Inflammatory macrophage treated with lipopolysaccharide for 4 hours (primary cell): ENCODE data around the gene AK5.
"Not testable (repeated sequence)": the region's sequence is repeated elsewhere in the genome, so short reads cannot be mapped to it uniquely, and the experiment has no call there.

Source experiments
- DNase-seq: peaks from one replicate; pipeline ENCODE4 v3.0.0-alpha.2; 2020

The AK5 gene

DNA sequence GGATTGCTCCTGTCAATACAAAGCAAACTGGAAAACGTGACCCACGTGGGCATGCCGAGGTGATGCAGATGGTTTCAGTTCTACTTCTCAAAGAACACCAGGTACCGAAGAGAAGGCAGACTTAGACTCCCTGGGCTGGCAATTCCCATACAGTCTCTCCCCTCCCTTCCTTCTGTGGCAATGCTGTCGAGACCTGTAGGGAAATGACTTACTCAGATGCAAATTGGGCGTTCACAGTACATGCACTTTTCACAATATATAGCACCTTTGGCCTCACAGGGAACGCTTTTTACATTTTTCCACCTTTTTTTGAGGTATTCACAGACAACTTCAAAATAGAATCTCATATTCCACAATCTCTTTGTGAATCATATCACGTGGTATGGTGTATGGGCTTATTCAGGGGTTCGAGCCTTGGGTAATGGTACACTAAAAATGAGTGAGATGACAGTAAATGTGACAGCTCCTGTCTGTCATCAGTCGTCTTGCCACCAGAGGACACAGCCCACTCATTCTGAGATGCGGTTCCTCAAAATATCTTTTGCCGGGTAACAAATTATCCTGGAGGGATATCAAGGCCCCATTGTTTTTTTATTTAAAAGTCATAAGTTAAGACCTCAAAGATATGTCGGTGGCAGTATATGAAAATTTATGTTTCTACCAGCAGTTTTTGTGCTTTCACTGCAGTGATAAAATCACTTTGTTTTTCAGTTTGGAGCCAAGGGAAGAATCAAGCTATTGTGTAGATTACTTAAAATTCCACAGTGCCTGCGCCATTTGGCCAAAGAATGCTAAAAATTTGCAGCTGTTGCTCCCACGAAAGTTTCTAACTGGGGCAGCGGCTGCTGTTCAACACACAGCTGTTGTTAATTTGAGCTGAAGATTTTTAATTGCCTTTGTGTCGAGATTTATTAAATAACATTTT is 232.3 kb downstream of the AK5 start:
- peak; percentile 12 for DNase-seq

DNA sequence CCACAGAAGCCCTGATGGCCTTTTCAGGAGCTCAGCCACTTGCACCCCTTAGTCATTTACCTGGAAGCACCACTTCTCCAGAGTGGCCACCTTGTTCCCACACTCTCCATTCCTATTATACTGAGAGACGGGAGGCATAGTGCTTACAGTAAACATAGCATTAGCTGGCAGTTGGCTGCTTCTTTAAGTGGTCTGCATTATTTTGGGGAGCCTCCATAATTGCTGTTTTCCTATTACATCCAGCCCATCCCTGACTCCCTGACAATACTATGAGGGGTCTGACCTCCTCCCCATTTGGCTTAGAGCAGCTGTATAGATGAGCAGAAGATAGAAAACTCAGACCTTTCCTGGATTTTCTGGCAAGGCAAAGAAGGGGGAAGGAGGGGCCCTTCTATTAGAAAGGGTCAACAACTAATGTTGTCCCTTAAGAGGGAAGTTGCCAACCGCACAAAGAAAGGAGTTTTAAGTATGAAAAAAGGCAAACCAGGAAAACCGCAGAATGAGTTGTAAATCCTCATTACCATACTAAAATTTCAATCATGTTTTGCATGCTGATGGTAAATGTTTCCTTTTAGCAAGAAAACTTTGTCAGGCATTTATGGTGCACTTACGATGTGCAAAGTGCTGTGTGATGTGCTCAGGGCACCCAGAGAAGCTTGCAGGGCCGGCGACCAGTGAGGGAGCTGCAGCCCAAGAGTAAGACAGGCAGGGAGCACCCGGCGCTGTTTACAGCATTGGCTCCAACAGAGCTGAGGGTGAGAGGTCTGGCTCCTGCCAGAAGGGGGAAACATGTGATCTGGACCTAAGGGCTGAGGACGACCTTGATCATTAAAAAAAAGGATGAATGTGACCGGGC is 233.3 kb downstream of the AK5 start:
- DNase-seq: no peak

DNA sequence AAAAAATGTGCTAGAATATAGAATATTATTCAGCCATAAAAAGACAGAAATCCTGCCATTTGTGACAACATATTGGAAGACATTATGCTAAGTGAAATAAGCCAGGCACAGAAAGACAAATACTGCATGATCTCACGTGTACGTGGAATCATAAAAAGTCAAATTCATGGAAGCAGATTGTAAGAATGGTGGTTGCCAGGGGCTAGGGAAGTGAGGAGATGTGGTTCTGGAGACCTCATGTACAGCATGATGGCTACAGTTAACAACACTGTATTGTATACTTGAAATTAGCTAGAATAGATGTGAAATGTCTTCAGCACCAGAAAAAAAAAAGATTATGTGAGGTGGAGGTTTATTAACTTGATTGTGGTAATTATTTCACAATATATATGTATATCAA is 234.3 kb downstream of the AK5 start:
- DNase-seq: no peak

DNA sequence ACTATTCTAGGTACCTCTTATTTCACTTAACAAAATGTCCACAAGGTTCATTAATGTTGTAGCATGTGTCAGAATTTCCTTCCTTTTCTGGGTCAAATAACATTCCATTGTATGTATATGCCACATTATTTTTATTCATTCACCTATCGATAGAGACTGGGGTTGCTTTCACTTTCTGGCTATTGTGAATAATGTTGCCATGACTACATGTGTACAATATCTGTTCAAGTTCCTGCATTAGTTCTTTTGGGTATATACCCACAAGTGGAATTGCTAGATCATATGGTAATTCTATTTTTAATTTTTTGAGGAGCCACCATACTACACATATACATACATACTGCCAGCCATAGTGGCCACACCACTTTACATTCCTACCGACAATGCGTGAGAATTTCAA is 242.2 kb downstream of the AK5 start:
- DNase-seq: no peak

DNA sequence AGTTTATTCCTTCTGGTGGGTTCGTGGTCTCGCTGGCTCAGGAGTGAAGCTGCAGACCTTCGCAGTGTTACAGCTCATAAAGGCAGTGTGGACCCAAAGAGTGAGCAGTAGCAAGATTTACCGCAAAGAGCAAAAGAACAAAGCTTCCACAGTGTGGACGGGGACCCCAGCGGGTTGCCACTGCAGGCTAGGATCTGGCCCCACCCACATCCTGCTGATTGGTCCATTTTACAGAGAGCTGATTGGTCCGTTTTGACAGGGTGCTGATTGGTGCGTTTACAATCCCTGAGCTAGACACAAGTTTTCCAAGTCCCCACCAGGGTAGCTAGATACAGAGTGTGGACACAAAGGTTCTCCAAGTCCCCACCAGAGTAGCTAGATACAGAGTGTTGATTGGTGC is 249.3 kb downstream of the AK5 start:
- not testable (repeated sequence) for DNase-seq

DNA sequence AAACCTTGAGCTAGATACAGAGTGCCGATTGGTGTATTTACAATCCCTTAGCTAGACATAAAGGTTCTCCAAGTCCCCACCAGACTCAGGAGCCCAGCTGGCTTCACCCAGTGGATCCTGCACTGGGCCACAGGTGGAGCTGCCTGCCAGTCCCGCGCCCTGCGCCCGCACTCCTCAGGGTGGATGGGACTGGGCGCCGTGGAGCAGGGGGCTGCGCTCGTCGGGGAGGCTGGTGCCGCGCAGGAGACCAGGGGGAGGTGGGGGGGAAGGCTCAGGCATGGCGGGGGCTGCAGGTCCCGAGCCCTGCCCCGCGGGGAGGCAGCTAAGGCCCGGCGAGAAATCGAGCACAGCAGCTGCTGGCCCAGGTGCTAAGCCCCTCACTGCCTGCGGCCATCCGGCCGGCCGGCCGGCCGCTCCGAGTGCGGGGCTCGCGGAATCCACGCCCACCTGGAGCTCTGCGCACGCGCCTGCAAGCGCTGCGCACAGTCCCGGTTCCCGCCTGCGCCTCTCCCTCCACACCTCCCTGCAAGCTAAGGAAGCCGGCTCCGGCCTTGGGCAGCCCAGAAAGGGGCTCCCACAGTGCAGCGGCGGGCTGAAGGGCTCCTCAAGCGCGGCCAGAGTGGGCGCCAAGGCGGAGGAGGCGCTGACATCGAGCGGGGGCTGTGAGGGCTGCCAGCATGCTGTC is 249.9 kb downstream of the AK5 start:
- not testable (repeated sequence) for DNase-seq

DNA sequence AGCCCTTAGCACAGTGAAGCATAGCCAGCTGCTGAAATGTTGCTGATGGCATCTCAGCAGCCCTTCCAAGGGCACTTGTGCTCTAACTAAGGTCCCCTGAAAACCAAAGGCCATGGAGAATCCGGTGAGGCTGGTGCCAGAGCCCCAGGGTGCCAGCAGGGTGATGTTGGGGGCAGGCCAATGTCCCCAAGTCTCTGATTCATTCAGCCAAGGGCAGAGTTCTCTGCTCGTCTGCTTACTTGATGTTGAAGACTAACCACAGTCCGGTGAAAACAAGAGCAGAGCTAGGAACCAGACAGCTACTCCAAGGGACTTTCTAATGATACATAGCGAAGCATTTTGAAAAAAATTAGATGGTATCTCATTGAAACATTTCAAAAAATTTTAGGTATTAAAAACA is 250.8 kb downstream of the AK5 start:
- no peak for DNase-seq

DNA sequence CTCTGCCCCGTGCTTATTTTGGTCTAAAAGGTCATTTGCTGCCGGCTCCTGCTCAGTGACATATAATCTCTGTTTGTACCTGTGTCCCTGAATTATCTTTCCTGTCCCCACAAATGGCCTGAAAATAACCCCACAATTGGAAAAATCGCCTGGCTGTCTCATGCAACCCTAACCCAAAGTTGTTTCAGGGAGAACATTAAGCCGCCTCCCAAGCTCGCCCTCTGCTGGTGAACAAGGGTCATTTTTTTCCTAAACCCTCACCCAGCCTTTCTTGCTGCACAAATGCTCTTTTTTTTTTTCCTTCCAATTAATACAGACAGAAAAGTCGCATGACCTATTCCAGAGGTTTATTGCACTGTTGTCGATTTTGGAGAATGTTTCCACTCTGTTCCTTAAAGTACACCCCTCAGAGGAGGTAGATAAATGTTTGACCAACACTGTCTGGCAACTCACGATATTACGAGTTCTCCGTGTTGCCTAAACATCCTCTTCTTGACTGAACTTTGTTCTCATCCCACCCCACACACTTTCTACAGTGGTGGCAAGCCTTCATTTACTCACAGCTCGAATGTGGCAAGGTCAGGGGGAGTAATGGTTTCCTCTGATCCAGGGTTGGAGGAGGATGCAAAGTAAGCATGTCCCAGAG is 252.0 kb downstream of the AK5 start:
- peak; percentile 61 for DNase-seq

DNA sequence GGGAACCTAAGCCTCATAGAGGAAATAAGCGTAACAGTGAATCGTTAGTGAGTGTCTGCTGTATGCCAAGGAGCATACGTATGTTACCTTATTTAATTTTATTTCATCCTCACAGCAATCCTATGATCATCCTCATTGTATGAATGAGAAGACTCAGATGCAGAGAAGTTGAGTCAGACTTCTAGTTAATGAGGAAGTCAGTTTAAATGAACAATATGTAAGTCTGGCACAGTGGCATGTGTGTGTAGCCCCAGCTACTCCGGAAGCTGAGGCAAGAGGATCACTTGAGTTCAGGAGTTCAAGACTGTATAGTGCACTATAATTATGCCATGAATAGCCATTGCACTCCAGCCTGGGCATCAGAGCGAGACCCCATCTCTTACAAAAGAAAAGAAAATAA is 252.6 kb downstream of the AK5 start:
- DNase-seq: peak; percentile 67

DNA sequence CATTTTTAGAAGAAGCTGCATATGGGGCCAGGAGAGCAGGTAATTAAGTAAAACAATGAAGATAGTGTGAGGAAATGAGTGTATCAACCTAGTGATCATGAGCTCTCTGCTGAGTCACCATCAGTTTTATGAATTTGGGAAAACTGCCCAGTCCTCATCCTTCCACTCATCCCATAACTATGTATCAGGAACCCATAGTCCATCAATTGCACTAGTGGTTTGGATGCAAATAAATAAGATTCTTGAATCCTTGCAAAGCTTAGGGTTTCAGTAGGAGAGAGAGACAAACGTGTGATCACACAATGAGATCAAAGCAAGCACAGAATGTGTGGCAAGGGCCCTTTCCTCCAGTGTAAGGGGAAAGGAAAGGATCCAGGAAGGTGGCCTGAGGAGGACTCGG is 255.0 kb downstream of the AK5 start:
- DNase-seq: no peak

DNA sequence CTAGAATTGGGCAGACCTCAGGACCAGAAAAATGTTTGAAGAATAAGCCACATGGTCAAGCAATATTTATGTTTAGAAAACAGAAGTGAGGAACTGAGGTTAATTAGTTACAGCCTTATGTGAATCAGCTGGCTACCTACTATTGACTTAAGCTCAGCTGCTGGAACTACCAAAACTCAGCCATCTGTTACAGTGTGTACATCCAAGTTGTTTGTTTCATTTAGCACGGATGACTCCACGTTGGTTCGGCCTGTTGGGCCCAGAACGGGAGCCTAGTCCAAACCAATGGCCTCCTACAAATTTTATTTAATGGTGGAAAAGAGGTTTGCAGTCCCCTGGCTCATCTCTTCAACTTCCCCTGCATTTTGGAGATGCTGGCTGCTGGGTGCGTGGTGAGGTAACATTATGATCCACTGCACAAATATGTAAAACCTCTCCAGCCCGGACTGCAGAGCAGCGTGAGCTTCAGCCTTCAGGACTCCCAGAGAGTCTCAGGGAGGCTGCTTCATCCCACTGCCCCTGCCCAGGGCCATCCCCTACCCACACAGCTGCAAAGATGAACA is 257.2 kb downstream of the AK5 start:
- no peak for DNase-seq

DNA sequence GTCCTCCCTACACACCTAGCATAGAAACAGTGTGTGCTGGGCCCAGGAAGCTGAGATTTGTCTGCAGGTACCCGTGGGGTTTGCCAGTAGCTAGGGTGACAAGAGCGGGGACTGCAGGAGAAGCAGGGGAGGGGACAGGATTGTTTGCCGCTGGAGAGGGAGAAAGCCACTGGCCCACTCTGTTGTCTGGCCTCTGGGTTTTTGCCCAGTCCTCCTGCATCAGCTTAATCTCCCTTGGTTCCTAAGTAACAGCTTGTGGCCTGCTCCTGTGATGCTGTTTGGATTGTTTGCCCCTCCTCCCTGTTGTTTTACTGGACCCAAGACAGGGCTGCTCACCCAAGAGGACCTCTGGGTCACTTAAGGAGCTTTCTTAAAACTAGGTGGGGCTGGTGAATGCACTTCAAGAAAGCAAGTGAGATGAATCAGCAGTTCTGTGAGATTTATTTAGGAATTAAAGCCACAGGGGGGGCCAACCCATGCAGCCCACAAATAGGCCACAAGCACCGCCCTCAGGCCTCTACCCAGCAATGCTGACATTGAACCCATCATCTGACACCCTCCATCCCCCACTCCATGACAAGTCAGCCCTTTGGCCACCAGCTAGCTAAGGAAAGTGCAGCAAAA is 257.8 kb downstream of the AK5 start:
- no peak for DNase-seq

DNA sequence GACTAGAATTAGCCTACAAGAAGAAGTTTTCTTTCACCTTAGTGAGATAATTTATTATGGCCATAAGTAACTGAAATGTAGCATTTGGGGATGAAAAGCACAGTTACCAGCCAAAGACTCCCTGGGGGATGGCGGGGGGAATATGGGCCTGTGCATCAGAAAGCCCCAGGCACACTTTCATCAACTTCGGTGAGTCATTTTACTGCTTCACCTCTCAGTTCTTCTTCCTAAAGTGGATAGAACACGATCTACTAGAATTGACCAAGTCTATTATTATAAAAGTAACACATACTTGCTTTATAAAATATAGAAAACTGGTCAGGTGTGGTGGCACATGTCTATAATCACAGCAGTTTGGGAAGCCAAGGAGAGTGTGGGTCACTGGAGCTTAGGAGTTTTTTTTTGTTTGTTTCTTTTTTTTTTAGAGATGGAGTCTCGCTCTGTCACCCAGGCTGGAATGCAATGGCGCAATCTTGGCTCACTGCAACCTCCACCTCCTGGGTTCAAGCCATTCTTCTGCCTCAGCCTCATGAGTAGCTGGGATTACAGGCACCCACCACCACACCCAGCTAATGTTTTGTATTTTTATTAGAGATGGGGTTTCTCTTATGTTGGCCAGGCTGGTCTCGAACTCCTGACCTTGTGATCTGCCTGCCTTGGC is 258.8 kb downstream of the AK5 start:
- DNase-seq: no peak

DNA sequence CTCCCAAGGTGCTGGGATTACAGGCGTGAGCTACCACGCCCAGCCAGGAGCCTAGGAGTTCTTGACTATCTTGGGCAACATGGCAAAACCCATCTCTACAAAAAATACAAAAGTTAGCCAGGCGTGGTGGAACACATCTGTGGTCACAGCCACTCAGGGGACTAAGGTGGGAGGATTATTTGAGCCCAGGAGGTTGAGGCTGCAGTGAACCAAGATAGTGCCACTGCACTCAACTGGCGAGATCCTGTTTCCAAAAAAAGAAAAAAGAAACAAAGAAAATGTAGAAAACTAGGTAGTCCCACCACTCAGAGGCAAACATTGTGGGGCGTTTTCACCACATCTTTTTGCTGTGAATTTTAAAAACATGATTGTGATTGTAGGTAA is 259.3 kb downstream of the AK5 start:
- no peak for DNase-seq

DNA sequence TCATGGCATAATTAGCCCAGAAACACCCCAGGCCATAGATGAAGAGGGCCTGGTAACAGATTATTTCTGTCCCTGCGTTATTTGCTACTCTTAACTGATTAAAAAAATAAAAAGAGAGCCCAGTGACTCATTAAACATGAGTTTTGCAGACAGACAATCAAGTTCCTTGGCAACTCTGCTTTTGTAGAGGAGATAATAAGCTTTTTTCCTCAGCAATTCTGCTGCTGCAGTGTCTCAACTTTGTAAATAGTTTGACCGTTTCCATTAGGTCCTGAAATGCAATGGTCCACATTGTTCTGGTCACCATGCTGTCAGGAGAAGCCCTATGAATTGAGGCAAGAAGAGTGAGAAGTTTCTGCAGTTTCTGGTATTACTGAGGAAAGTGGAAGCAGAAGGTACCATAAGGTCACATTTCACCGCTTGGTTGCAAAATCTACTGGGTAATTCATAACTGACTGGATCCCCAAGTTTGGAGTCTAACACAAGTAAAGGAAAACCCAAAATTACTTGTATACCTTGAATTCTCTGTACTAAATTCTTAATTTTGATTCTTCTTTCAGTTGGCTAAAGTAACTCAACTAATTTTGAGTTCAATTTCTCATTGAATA is 261.1 kb downstream of the AK5 start:
- DNase-seq: peak; percentile 58

DNA sequence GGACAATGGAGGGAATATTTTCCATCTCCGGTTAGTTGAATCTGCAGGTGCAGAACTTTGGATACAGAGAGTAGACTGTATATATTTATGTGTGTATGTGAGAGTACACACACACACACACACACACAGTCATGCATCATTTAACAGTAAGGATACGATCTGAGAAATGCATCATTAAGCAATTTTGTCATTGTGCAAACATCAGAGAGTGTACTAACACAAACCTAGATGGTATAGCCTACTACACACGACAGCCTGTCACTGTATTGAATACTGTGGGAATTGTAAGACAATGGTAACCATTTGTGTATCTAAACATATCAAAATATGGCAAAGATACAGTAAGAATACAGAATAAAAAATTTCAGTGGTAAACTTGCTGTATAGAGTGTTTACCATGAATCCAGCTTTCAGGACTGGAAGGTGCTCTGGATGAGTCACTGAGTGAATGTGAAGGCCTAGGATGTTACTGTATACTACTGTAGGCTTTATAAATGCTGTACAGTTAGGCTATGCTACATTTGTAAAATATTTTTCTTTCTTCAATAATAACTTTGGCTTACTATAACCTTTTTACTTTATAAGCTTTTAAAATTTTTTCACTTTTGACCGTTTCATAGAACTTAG is 262.1 kb downstream of the AK5 start:
- peak; percentile 7 for DNase-seq

DNA sequence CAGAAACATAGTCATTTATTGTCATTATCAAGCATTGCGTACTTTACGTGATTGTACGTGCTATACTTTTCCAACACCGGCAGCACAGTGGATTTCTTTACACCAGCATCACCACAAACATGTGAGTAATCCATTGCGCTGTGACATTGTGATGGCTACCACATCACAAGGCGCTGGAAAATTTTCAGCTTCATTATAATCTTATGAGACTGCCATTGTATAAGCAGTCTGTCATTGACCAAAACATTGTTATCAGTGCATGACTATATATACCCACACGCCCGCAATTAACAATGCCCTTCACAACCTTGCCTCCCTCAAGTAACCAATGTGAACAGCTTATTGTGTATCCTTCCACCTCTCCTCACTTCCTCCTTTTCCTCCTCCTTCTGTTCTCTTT is 263.0 kb downstream of the AK5 start:
- no peak for DNase-seq

DNA sequence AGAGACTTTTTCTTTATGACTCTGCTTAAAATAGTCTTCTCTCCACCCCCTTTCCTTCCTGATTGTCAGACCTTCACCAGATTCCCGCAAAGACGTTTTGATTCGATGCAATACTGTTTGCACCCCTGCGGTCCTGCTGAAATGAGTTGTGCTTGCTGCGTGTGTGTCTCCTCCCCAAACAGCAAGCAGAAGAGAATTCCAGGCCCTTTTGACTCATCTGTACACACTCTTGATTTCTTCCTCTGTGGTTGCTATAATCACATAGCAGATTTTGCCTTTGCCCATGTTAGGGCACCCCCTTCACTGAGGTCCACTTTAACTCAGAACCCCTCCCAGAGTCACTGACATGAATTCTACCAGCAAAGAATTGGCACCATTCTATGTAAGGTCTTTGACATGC is 264.2 kb downstream of the AK5 start:
- no peak for DNase-seq

DNA sequence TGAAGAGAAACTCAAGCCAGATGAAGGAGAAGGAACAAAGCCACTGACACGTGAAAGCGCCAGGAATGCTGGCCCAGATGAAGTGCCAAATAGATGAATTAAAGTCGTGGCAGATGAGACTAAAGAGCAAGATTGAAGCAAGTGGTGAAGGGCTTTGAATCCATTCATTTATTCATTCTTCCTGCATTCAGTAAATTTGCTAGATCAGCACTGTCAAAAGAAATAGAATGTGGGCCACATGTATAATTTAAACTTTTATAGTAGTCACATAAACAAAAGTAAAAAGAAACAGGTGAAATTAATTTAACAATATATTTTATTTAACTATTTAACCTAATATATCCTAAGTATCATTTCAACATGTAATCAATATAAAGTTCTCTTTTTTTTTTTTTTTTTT is 265.1 kb downstream of the AK5 start:
- DNase-seq: no peak

DNA sequence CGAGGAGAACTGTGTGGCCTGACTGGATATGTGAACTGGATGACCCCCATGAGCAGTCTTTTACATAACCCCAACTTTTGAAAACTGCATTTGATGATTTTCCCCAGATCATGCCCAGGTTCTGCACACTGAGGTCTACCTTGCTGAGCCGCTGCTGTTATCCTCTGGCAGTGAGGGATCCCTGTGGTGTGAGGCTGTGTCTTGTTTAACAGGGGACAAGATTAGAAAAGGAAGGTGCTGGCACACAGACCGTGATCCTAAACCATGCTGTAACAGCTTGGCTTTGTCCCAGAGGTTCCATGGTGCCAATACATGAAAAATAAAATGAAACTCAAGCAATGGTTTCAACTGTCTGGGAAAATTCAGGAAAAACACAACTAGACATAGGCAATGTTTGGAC is 266.5 kb downstream of the AK5 start:
- no peak for DNase-seq

DNA sequence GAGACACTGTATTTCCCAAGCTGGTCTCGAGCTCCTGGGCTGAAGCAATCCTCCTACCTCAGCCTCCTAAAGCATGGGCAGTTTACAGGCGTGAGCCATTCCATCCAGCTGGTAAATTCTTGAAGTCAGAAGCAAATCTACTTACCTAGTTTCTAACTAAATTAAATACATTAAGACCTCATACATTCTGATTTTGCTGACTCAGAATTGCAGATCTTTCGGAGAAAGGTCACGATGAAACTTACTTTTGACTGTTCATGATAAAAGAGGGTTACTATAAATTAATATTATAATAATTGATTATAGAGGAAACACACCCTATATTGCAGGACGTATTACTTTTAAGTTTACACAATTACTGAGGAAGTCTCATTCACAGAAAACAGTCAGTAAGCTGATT is 268.3 kb downstream of the AK5 start:
- no peak for DNase-seq
